HK-2 (cell line): ENCODE measurements around the gene DDI1.

Source experiments
- DNase-seq: peaks from one replicate; pipeline ENCODE4 v3.0.0-alpha.2; 2018; ENCODE audit not compliant: unreplicated experiment

Gene DDI1

GRCh38 chr11:104078245-104078644, 41.8 kb downstream of the DDI1 start:
- DNase-seq, result no peak

GRCh38 chr11:104078995-104079394, 42.6 kb downstream of the DDI1 start:
- no peak for DNase-seq

GRCh38 chr11:104086621-104087020, 50.2 kb downstream of the DDI1 start:
- no peak for DNase-seq
